DND-41 (cell line): Measurements from ENCODE around the gene SMAD7.

ENCODE experiments used
- EZH2 ChIP-seq: IDR thresholded peaks from 3 replicates; pipeline ENCODE4 v1.6.1; 2012; ENCODE audit warnings: borderline replicate concordance, low read depth, mild to moderate bottlenecking, moderate library complexity, low read length, inconsistent platforms; ENCODE audit not compliant: severe bottlenecking
- TF ChIP-seq, protein P1 (sequence below): IDR thresholded peaks from 2 replicates; pipeline ENCODE4 v1.5.1; 2012; ENCODE audit warnings: borderline replicate concordance, low read length, moderate library complexity, mild to moderate bottlenecking; ENCODE audit not compliant: poor library complexity, severe bottlenecking; ENCODE audit errors: extremely low read depth

DNA sequence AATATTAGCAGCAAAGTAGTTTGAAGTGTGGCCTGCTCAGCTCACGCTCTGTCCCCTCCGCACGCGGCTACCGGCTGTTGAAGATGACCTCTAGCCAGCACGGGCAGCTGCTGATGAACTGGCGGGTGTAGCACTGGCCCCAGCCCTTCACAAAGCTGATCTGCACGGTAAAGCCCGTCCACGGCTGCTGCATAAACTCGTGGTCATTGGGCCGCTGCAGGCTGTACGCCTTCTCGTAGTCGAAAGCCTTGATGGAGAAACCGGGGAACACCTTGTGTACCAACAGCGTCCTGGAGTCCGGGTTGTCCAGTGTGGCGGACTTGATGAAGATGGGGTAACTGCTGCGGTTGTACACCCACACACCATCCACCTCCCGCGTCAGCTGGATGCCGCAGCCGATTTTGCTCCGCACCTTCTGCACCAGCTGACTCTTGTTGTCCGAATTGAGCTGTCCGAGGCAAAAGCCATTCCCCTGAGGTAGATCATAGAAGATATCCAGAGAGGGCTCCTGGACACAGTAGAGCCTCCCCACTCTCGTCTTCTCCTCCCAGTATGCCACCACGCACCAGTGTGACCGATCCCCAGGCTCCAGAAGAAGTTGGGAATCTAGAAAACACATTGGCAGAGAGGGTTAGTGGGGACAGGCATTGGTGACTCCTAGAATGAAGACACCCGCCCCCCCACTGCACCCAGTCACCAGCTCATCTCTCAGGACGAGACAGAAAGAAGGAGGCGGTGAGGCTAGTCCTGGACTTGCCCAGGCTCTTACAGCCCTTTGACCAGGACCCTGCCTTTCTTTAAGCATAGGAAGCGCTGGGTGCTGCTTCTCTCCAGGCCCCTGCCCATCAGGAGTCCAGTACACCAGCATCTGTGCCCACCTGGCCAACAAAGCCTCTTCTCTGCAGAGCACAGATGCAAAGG, 29.2 kb downstream of the SMAD7 start:
- TF ChIP-seq, protein P1, sequence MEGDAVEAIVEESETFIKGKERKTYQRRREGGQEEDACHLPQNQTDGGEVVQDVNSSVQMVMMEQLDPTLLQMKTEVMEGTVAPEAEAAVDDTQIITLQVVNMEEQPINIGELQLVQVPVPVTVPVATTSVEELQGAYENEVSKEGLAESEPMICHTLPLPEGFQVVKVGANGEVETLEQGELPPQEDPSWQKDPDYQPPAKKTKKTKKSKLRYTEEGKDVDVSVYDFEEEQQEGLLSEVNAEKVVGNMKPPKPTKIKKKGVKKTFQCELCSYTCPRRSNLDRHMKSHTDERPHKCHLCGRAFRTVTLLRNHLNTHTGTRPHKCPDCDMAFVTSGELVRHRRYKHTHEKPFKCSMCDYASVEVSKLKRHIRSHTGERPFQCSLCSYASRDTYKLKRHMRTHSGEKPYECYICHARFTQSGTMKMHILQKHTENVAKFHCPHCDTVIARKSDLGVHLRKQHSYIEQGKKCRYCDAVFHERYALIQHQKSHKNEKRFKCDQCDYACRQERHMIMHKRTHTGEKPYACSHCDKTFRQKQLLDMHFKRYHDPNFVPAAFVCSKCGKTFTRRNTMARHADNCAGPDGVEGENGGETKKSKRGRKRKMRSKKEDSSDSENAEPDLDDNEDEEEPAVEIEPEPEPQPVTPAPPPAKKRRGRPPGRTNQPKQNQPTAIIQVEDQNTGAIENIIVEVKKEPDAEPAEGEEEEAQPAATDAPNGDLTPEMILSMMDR = no peak
- no peak for TF ChIP-seq EZH2
